ENCODE results near the gene C1orf232. TPM values are rescaled to one million over a fixed set of nuclear protein-coding genes. Genes with fewer than 3 reads are reported as not detected.

Gene C1orf232
- total RNA-seq, 1 donor from 2014 or later, result not detected

DNA sequence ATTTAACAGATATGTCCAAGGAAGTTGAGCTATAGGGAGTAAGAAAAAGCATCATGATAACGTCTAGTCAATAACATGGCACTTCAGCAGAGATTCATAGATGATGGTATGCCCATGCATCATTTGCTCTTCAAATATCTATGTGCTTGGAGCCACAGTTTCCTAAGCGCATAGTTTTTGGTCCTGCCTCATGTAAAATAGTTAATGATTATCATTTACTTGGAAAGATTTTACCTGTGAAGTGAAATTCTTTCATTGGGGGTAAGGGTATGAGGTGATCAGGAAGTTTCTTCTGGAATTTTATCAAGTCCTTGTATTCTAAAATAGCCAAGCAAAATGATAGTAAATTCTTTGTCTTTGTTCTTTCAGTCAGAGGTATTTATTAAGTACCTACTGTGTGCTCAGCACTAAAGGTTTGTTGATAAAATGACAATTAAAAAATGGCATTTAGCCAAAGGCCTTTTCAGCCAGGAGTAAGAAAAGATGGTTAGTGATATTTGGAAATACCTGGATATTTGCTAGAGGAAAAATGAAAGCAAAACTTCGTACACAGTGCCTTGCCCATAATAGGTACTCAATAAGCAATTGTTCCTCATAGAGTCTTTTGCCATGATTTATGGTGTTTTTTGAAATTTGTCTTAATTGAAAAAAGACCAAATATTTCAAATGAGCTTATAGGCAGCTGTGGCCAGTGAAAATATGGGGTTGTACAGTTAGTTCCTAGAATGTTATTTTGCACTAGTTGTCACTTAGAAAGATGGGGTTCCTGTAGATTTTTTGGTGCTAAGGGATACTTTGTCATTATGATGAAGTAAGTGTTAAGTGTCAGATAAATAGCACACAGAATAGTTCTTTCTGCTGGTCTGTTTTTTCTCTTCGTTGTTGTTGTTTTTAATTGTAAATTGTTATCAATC is 44.1 kb downstream of the C1orf232 start:
- DNase-seq, result no peak

DNA sequence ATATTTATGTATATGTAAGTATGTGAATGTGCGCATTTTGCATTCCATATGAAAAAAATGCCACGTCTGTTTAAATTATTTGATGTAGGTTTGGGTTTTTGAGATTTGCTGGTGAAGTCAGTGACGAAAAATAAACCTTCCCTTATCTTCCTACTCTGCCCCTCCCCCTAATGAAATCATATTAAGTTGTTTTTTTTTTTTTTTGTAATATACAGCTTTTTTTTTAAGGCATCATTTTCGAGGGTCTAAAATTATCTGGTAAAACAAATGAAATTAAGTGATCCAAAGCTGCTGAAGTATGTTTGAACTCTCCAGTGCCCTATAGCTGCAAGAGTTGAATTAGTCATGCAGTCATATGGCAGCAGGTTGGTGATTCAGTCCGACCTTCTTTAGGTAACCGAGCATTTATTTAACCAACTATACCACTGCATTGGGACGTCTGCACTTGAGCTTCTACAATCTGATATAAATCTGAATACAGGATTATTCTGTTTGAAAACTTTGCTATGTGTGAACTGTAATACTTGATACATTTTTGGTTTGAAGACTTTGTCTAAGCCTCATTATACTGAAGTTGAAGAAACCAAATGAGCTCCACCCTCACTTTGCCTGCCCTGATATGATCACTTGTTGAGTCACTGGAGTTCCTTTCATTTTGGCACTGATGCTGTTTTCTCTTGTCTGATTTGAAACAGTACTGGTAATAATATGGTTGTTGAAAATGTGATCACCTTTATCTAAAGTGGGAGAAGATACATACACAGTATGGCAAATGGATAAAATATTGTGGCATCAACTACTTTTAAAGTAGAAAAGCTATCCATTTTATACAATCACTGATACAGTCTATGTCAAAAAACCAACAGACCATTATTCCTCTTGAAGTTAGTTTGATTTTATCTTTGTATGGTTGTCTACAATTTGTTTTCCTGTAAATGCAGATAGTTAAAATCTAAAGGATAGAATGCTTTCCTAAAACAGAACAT is 45.5 kb downstream of the C1orf232 start:
- DNase-seq, result peak; percentile 45

DNA sequence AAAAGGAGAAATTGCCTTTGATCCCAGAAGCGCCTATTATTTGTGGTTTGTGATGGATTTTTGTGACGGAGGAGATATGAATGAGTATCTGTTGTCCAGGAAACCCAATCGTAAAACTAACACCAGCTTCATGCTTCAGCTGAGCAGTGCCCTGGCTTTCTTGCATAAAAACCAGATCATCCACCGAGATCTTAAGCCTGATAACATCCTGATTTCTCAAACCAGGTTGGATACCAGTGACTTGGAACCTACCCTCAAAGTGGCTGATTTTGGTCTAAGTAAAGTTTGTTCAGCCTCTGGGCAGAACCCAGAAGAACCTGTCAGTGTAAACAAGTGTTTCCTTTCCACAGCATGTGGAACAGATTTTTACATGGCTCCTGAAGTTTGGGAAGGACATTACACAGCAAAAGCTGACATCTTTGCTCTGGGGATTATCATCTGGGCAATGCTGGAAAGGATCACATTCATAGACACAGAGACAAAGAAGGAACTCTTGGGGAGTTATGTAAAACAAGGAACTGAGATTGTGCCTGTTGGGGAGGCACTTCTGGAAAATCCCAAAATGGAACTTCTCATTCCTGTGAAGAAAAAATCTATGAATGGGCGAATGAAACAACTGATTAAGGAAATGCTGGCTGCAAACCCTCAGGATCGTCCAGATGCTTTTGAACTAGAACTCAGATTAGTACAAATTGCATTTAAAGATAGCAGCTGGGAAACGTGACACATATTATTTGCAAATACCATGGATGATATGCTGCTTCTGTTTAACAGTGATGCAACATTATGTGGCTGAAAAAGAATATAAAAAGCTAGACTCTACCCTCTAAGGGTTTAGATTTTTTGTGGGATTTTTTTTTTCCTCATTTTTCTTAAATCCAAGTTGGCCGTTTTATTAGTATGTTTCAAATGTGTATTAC is 46.6 kb downstream of the C1orf232 start:
- DNase-seq, result no peak

DNA sequence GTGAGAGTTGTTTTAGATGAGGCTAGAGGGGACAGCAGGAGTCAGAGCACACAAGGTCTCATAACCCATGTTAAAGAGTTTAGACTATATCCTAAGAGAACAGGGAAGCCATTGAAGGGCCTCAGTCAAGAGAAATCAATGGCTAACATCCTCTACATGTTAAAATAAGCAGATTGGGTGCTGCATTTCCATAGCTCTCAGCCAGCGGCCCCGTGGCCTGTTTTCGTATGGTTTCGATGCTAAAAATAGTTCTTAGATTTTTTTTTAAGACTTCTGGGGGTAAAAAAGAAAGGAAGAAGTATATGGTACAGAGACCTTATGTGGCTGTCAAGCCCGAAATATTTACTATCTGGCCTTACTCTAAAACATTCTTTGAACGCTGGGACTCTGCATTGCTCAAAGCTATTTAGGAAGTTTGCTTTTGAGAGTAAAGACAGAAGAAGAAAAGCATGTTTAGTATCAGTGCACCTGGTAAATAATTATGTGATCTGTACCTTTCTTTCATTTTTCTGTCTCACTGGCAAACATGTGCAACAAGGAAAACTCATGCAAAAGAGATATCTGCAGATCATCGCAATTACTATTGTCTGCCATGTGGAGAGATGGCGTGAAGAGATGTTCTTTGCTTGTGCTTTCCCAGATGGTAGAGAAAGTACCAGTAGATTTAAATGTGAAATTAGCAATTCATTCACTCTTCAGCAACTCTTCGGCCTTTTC is 48.7 kb downstream of the C1orf232 start:
- DNase-seq, result no peak

DNA sequence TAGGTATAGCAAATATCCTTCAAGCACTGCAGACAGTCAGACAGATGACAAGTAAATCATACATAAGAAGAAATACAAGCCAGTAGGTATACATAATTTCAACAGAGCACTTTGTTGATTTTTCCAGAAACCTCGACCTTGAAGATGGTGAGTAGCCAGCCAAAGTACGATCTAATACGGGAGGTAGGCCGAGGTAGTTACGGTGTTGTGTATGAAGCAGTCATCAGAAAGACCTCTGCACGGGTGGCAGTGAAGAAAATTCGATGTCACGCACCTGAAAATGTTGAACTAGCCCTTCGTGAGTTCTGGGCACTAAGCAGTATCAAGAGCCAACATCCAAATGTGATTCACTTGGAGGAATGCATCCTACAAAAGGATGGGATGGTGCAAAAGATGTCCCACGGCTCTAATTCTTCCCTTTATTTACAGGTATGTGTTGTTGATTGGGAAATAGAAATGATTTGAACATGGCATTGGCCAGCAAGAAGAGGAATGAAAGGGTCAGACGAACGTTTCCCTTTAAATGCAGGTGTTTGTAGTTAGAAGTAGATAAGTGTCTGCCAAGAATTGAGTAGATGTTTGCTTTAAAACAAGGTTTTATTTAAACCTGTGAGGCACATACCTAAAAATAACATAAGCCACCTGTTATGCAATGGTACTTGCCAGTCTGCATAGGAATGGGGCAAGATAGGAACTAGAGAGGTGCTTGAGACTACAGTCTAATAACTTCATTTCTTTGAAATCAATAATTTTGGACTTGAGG is 54.4 kb downstream of the C1orf232 start:
- DNase-seq, result no peak

Other genes starting within 250 kb of the C1orf232 start
- gene PAFAH2, start 170.9 kb downstream of the C1orf232 start, total RNA-seq, result 14.1 and 31.7 TPM in 2 replicates
- not detected in 2 replicates for gene EXTL1, start 147.2 kb downstream of the C1orf232 start, total RNA-seq
- gene SLC30A2, start 122.8 kb downstream of the C1orf232 start, total RNA-seq, result not detected in 2 replicates
- not detected in 2 replicates for gene TRIM63, start 101.3 kb downstream of the C1orf232 start, total RNA-seq
- 6.7 and 8.2 TPM in 2 replicates for gene PDIK1L, start 57.1 kb downstream of the C1orf232 start, total RNA-seq
- gene FAM110D, start 9.9 kb downstream of the C1orf232 start, total RNA-seq, result 11.6 and 12.9 TPM in 2 replicates
- gene ZNF593, start 945 bp upstream of the C1orf232 start, total RNA-seq, result 8.0 and 25.0 TPM in 2 replicates
- not detected in 2 replicates for gene ZNF593OS, start 2.9 kb upstream of the C1orf232 start, total RNA-seq
- 0.14 TPM in 1 of 2 replicates, not detected in the other for gene CNKSR1, start 8.5 kb upstream of the C1orf232 start, total RNA-seq
- not detected in 2 replicates for gene CATSPER4, start 21.6 kb upstream of the C1orf232 start, total RNA-seq
- 10.2 and 13.9 TPM in 2 replicates for gene CEP85, start 65.2 kb upstream of the C1orf232 start, total RNA-seq
- 10.4 and 23.8 TPM in 2 replicates for gene SH3BGRL3, start 111.1 kb upstream of the C1orf232 start, total RNA-seq
- 2.3 and 3.6 TPM in 2 replicates for gene UBXN11, start 137.7 kb upstream of the C1orf232 start, total RNA-seq
- not detected in 2 replicates for gene CD52, start 149.0 kb upstream of the C1orf232 start, total RNA-seq
- gene CRYBG2, start 185.2 kb upstream of the C1orf232 start, total RNA-seq, result 0.70 TPM in 1 of 2 replicates, not detected in the other
- not detected in 2 replicates for gene ZNF683, start 203.8 kb upstream of the C1orf232 start, total RNA-seq
- not detected in 2 replicates for gene LIN28A, start 241.9 kb upstream of the C1orf232 start, total RNA-seq

Data from dermis blood vessel endothelial cell (primary cell).